Body of pancreas (tissue), 4 donors: Measurements from ENCODE around the gene LY6G6F. TPM values are rescaled to one million over a fixed set of nuclear protein-coding genes. Genes with fewer than 3 reads are reported as not detected.
A peak's percentile ranks its signal among the peaks of the same experiment; 100 is the strongest.

Source experiments
- ATAC-seq: fragments of 150-250 bp; one replicate; pipeline ENCODE4 v1.9.1; 2016
- DNase-seq, 4 donors: peaks; one replicate each; pipeline ENCODE4 v3.0.0-alpha.2; 2019
- H3K27ac ChIP-seq, 4 donors: fragments of 200-600 bp; sonication (generic); 1 replicate in 3 of 4; 2 replicates in 1 of 4; pipeline versions ENCODE4 v1.5.1 to v1.6.1; 2016 to 2019; ENCODE audit warnings: mild to moderate bottlenecking in 1 of 4, mixed read lengths in 1 of 4, moderate library complexity in 1 of 4
- H3K27me3 ChIP-seq, 2 donors: fragments of 200-600 bp; sonication (generic); one replicate each; pipeline ENCODE4 v1.6.0; 2016; ENCODE audit warnings: mild to moderate bottlenecking in 1 of 2
- H3K36me3 ChIP-seq, 2 donors: fragments of 200-600 bp; sonication (generic); replicated peaks in 1 of 2; 2 replicates each; pipeline ENCODE4 v1.5.1; 2016; ENCODE audit warnings: low read depth in 2 of 2; ENCODE audit not compliant: insufficient read depth in 1 of 2
- H3K4me1 ChIP-seq: fragments of 200-600 bp; sonication (generic); one replicate; pipeline ENCODE4 v1.6.0; 2016
- H3K4me3 ChIP-seq, 2 donors: fragments of 200-600 bp; sonication (generic); 1 replicate in 1 of 2; 2 replicates in 1 of 2; pipeline ENCODE4 v1.5.1; 2016 to 2019
- H3K9me3 ChIP-seq, 3 donors: fragments of 200-600 bp; sonication (generic); 1 replicate in 2 of 3; 2 replicates in 1 of 3; pipeline ENCODE4 v1.5.1; 2016
- CTCF ChIP-seq, 7 experiments: fragments of 450-650 bp in 4 of 7; fragments of 200-600 bp in 3 of 7; sonication (generic) in 3 of 7; IDR thresholded peaks; one replicate each; pipeline ENCODE4 v1.5.1; 2016 to 2019; ENCODE audit warnings: antibody characterized with exemption in 7 of 7
- POLR2A ChIP-seq, 3 donors: fragments of 450-650 bp; IDR thresholded peaks; one replicate each; pipeline ENCODE4 v1.6.1; 2016; ENCODE audit warnings: antibody characterized with exemption in 3 of 3, mild to moderate bottlenecking in 2 of 3
- WGBS, 2 donors: methylation state at CpG; one replicate each; pipeline ENCODE4 v1.1.5; 2017; 5-methylcytosine and 5-hydroxymethylcytosine counted together
- intact Hi-C: fragments of 100-400 bp; cut with DNase I; formaldehyde crosslinking; loops from one replicate; pipeline ENCODE4 v1.15.1; 2023
- total RNA-seq, 2 donors: library from RNA; depleted of rRNA; stranded (reverse); fragments of >200 nt; gene quantifications; one replicate each; pipeline ENCODE4 v1.1.0, GENCODE V29; 2016

LY6G6F gene
- total RNA-seq, result not detected

DNA sequence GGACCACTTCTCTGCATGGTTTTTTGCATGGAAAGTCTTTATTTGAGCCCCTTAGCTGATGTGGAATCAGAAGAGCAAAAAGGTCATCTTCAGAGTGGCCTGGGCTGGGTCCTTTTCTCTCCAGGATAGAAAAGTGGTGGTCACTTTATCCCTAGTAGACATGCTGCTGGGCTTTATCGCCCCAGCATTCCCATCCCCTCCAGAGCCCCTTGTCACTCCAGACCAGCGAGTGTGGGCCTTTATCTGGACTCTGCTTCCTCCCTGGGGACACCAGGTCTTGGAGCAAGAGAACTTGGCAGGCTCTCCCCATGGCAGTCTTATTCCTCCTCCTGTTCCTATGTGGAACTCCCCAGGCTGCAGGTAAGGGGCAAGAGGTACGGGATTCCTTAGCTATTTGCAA, at the start of gene LY6G6F:
TSS of gene LY6G6F (plus strand) at position 268 of the 400 bp plus-strand sequence. CDS start at position 309, 41 bp downstream.
- intact Hi-C loops, result no loop called here
- Histone ChIP-seq H3K4me3 (no peak within 1 kb of the TSS), H3K36me3 (no peaks in the 10 kb centered on the region), H3K9me3 (no peaks in the 10 kb centered on the region), H3K4me1 (peaks cover 13% of the 10 kb centered on the region), H3K27ac (no peak within 1 kb of the TSS), H3K27me3 (no peaks in the 10 kb centered on the region)
- TF ChIP-seq POLR2A (IDR thresholded peaks at IDR 0.05), result no peak
- no peak for TF ChIP-seq CTCF (IDR thresholded peaks at IDR 0.05)
- ATAC-seq, result no peak
- DNase-seq, result no peak
- WGBS, 2 donors, result 29 to 37% methylated on average over 3 of the region's 3 CpGs

GRCh38 chr6:31657406-31658157, 49.1 kb upstream of the LY6G6F start:
- Histone ChIP-seq H3K4me3 (no peak overlapping the region), H3K27me3 (no peaks in the 10 kb centered on the region), H3K9me3 (no peaks in the 10 kb centered on the region), H3K4me1 (peaks cover 51% of the 10 kb centered on the region), H3K27ac (no peak overlapping the region), H3K36me3 (peaks cover 0 to 5% of the 10 kb centered on the region in 2 donors)
- ATAC-seq (no peak), DNase-seq (no peak)
- TF ChIP-seq POLR2A (IDR thresholded peaks at IDR 0.05) (no peak), CTCF (IDR thresholded peaks at IDR 0.05) (no peak)
- 68 to 78% methylated on average over 4 to 6 of the region's 6 CpGs for WGBS, 2 donors
- intact Hi-C loops, result no loop called here

DNA sequence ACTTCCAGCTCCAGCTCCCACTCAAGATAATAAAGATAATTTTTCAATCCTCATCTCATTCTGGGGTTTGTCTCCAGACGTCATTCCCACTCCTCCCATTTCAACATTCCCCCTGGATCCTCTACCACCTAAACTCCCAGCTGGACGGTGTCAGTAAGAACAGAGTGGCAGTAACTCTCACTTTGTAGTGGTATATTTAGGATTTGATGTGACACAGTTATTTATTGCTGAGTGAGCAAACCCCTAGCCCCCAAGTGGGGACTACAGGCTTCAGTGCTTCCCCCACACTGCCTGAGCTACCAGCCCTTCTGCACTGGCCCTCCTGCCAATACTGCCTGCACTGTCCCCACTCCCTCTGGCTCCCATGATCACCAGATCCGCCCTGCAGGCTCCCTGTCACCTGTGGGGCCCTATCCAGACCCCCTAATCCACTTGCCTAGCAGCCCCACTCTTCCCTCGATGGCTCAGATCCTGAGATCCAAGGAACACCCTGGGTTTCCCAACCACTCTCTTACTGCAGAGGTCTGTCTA, 48.4 kb upstream of the LY6G6F start:
- intact Hi-C loops, result no loop called here
- ATAC-seq (no peak), DNase-seq (no peak)
- 72% methylated on average over 4 of the region's 4 CpGs for WGBS, 2 donors
- Histone ChIP-seq H3K36me3 (peaks cover 0 to 5% of the 10 kb centered on the region in 2 donors), H3K4me1 (peaks cover 56% of the 10 kb centered on the region), H3K9me3 (no peaks in the 10 kb centered on the region), H3K27me3 (no peaks in the 10 kb centered on the region), H3K4me3 (no peak overlapping the region), H3K27ac (no peak overlapping the region)
- TF ChIP-seq CTCF (IDR thresholded peaks at IDR 0.05) (no peak), POLR2A (IDR thresholded peaks at IDR 0.05) (no peak)

DNA sequence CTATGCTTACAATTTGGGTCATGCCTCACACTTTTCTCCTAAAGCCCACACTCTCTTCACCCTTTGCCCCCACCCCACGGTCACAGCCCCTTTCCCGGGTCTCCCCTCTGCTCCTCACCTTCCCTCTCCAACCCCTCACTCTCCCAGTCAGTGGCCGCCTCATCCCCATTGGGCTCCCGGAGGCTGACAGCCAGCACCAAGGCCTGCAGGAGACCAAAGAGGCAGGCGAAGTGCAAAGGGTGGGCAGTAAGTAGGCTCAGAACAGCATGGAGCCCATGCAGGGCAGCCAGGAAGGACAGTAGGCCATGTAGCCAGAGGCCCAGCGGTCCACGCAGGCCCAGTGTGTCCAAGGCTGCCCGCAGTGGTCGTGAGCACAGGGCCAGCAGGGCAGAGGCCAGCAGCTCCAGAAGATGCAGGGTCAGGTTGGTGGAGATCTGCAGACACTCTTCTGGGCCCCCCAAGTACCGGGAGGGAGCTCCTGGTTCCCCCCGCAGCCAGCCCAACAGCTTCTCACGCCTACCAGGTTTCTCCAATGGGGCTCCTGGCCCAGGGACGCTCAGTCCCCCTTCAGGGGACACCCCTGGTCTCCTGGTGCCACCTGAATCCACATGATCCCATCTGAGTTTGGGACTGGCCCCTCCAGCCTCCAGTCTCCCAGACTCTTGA, 47.5 kb upstream of the LY6G6F start:
- WGBS, 2 donors, result 55 to 73% methylated on average over 7 to 11 of the region's 13 CpGs
- Histone ChIP-seq H3K9me3 (no peaks in the 10 kb centered on the region), H3K36me3 (peaks cover 0 to 5% of the 10 kb centered on the region in 2 donors), H3K27ac (peak overlapping the region in 3 of 4 donors; percentile 85 to 89 (median 86)), H3K4me1 (peaks cover 59% of the 10 kb centered on the region), H3K27me3 (no peaks in the 10 kb centered on the region), H3K4me3 (peak overlapping the region; percentile 44 to 81)
- DNase-seq (no peak), ATAC-seq (no peak)
- TF ChIP-seq POLR2A (IDR thresholded peaks at IDR 0.05) (no peak), CTCF (IDR thresholded peaks at IDR 0.05) (no peak)
- intact Hi-C loops, result no loop called here
